HG03103 (cell line): Measurements from ENCODE around the gene DOCK7.

Experiments used
- ATAC-seq: cut with Tn5 transposase; IDR thresholded peaks from one replicate; pipeline ENCODE4 v1.9.1; 2021; ENCODE audit warnings: low read depth; ENCODE audit not compliant: unreplicated experiment

Gene DOCK7

DNA sequence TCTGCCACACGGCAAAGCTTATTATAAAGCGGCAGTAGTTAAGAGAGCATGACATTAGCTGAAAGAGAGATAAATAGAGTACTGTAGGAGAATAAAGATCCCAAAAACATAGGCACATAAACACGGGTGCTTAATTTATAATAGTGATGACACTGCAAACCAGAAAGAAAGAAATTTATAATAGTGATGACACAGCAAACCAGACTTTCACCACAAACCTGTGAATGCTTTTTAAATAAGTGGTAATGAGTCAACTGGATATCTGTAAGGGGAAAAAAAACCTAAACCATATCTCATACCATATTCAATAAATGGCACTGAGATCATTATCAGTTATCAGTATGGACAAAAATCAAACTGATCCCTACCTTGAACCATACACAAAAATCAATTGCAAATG is 225.8 kb downstream of the DOCK7 start:
- ATAC-seq = no peak

DNA sequence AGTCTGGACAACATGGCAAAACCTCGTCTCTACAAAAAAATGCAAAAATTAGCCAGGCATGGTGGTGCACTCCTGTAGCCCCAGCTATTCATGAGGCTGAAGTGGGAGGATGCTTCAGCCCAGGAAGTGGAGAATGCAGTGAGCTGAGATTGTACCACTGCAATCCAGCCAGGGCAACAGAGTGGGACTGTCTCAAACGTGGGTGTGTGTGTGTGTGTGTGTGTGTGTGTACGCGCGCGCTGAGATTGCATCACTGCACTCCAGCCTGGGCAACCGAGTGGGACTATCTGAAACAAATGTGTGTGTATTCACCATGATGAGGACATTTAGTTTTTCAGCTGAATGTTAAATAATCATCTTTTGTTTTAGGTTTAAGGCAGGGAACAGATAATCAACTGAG is 230.2 kb downstream of the DOCK7 start:
- ATAC-seq = no peak

DNA sequence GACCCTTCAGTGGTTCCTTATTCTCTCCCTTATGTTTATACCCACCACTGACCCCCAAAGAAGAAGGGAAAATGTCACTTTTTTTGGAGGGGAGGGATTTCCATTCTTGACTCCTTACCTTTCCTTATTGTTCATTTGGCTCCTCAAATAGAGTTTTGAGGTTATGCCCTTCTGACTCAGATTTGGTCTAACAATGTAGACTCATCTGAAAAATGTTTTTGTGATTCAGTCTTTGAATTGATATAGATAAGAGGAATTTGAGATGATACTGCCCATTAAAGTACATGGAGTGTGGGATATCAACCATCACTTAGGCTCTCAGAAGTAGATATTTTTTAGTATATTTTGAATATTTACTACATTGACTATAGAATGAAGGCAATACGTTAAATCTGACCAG is 235.2 kb downstream of the DOCK7 start:
- ATAC-seq = no peak

DNA sequence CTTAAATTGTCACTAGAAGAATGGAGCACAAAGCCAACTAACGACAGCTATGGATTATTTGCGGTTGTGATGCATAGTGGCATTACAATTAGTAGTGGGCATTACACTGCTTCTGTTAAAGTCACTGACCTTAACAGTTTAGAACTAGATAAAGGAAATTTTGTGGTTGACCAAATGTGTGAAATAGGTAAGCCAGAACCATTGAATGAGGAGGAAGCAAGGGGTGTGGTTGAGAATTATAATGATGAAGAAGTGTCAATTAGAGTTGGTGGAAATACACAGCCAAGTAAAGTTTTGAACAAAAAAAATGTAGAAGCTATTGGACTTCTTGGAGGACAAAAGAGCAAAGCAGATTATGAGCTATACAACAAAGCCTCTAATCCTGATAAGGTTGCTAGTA is 237.9 kb downstream of the DOCK7 start:
- no peak for ATAC-seq

DNA sequence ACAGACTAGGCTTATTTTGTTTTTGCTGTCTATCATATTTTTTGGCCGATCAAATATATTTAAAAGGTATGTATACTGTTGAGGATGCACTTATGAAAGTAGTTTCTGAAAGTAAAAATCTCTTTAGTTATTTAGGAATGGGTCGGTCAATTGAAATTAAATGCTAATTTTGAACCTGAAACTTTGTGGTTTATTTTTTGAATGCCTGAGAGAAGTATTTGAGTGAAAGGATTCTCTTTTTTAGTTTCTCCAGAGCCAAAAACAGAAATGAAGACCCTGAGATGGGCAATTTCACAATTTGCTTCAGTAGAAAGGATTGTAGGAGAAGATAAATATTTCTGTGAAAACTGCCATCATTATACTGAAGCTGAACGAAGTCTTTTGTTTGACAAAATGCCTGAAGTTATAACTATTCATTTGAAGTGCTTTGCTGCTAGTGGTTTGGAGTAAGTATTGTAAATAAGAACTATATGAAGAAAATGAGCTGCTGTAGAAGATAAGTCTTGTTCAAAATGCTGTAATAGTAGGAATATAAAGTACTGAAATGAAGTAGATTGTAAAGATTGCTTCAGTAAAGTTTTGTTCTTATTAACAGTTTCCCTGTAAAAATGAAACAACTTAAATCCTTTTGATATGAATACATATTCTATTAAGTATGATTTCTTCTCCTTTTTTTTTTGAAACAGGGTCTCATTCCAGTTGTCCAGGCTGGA is 239.8 kb downstream of the DOCK7 start:
- no peak for ATAC-seq

DNA sequence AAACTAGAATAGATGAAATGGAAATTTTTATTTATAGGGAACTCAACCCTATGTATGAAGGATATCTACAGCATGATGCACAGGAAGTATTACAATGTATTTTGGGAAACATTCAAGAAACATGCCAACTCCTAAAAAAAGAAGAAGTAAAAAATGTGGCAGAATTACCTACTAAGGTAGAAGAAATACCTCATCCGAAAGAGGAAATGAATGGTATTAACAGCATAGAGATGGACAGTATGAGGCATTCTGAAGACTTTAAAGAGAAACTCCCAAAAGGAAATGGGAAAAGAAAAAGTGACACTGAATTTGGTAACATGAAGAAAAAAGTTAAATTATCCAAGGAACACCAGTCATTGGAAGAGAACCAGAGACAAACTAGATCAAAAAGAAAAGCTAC is 243.5 kb downstream of the DOCK7 start:
- no peak for ATAC-seq

DNA sequence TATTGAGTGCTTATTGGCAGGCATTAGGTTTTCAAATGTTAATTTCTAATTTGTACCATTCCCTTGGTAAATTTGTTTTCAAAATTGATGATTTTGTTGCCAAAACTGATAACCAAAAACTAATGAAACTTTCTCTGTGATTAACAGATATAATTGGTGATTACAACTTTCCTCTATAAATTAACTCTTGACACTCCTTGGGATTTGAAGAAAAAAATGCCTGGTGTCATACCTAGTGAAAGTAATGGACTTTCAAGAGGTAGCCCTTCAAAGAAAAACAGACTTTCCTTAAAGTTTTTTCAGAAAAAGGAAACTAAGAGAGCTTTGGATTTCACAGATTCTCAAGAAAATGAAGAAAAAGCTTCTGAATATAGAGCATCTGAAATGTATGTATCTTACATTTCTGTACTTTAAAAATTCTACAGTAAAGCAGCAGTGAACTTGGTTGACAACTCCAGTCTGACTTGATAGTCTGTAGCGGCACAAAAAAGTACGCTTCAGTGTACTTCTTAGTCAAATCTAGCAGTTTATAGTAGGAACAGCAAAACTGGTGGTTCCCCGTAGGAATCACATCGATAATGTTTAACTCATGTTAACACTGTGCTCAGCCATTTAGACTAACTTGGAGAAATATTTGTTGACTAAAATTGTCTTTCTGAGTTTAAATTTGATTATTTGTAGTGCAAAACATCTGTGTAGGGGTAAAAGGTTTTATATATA is 248.4 kb downstream of the DOCK7 start:
- peak; percentile 27 for ATAC-seq

DNA sequence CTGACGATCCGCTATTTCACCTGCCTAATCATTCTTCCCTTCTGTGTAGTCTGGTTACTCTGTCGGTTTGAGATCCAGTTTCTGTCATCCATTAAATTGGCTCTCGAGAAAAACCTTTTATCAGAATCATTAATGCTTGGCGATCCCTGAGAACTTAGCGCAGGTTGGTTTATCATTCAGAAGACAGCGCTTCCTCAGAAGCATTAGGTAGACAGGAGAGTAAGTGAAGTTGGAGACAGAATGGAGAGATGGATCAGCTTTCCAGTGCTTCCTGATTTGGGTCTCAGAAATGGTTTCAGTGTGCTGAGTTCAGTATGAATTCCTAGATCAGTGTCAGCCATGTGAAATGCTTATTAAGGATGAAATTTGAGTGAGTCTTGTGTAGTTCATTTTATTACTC is 250.0 kb downstream of the DOCK7 start:
- ATAC-seq = no peak

DNA sequence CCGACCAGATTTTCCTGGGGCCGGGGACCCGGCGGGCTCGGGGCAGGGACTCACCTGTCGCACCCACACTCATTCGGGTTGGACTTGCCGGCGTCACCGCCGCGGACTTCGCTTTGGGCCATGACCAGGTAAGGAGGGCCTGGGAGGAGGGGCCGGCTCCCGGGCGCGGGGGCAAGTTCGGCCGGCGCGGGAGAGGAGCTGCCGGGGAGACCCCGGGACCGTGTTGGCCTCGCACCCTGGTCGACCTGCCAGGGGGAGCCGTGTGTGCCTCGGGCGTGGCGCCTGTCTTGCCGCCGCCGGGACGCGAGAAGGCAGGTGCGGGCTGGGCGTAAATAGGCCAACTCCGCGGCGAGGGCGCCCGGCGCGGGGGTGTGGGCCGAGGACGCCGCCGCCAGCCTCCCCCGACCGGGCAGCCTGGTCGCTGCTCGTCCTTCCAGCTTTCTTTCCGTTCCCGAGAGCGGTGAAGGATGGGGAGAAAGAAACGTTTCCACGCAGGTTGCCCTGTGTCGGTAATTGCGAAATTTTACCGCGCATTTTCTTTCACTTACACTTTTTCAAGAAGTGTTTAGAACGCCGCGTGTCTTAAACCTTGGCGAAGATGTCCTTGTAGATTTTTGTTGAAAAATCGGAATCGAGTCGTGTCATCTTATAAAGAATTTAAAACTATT is 250.8 kb downstream of the DOCK7 start:
- no peak for ATAC-seq

DNA sequence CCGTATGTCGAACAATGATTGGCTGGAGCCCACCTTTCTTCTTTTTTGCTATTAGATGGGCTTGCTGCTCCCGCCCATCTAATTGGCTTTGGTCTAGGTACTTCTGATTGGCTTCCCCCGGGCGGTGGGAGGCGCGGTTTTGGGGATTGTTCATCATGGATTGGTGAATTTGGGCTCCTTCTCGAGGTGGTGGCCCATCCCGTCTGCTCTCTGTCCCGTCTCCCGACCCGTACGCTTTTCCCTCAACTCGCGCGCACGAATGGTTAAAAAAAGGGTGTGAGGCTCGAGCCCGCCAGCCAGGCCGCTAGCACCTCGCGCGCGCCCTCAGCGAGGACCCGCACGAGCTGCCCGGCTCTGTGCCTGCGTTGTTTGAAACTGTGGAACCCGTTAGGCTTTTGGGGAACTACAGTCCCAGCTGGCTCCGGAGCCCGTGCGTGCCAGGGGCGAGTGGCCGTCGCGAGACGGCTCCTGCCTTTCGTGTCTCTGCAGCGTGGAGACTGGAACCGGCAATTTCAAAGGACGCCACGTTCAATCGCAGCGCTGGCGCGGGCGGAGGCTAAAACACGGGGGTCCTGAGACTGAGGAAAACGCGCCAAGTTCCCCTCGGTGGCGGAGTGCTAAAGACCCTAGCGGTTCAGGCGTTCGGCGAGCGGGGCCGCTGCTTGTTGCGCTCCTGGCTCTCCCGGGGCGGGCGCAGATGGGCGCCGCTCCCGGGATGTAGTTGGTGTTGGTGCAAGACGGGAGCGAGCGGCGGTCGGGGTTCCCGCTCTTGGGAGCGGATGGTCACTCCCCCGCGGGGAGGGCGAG is 251.5 kb downstream of the DOCK7 start, which contains the start of gene USP1:
Gene USP1 (plus strand): TSS at position 584 of the 807 bp plus-strand sequence. CDS start 2,819 bp downstream, outside the sequence.
- peak; percentile 66 for ATAC-seq

DNA sequence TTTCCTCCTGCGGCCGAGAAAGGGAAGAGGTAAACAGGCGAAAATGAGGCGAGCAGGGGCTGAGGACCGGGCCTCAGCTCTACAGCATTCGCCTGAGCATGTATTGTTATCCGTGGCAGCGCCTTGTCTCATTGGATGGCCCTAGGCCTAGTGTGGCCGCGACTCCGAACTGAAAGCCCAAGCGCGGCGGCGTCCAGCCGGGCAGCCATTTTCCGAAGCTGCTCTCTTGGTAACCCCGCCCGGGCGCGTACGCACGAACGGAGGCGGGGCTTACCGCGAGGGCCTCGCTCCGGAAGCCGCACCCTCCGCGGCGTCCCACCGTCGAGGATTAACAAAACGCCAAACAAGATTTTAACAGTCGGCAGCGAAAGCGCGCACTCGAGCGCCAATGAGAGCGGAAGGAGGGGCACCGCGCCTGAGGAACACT is 252.1 kb downstream of the DOCK7 start:
- peak; percentile 60 for ATAC-seq

DNA sequence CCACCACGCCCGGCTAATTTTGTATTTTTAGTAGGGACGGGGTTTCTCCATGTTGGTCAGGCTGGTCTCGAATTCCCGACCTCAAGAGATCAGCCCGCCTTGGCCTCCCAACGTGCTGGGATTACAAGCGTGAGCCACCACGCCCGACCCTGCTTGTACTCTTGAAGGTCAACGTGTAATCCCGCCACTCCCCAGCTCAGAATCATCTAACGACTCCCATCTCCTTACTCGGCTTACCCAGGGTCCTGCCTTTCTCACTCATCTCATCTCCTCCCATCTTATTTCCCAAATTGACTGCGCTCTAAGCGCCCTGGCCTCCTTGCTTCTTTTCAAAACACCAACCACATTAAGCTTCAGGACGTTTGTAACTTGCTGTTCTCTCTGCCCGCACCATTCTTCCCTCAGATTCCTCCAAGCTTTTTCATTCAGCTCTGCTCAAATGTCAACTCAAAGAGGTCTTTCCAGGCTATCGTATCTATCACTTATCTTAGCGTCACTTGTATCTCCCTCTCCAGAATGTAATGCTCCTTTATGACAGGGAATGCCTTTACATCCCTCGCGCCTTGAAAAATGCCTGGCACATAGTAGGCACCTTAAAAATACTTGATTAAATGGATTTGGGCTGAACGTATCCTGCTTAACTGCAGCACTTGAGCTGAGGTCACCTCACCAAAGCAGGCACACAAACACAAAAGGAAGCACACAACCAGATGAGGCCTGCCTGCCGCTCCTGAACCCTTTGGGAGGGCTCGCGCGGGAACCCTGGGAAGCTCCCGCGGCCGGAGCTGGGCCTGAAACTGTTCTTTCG is 252.8 kb downstream of the DOCK7 start:
- no peak for ATAC-seq

DNA sequence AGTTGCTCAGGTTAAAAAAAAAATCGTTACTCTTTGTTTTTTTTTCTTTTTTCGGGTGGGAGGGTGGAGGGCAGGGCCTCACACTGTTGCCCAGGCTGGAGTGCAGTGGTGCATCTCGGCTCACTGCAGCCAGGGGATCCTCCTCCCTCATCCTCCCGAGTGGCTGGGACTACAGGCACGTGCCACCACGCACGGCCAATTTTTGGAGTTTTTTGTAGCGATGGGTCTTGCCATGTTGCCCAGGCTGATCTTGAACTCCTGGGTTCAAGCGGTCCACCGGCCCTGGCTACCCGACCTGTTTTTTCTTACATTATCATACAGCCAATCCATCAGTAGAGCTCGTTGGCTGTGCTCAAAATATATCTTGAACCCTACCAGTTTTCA is 253.6 kb downstream of the DOCK7 start:
- no peak for ATAC-seq

DNA sequence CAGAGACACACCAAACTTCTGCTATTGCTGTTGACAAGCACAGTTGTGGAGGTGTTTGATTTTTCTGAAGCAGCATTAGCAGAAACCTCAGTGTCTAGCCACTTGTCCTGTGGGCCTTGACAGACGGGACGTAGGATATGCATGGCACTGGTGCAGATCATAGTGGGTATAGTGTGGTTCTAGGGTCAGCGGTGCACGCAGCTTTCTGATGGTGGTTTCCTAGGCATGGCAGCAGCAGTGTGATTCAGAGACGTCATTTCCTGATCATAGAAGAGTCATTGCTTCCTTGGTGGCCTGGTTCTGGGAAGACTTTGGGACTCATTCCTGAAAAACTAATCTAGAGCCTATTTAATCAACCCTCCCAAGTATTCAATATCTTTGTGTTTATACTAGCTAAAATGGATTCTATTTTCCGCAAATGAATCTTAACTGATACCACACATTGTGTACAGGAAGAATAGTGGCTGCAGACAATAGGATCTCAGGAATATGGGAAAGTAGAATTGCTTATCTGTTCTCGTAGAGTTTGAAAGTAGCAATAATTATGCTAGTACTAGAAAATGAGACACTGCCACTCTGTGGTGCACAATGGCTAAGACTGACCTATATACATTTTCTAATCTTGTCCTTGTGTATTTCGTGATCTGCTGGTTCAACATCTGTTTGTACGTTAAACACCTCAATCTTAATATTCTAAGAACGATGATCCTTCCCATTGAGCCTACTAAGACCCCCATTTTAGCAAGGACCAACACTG is 254.1 kb downstream of the DOCK7 start:
- ATAC-seq = no peak

DNA sequence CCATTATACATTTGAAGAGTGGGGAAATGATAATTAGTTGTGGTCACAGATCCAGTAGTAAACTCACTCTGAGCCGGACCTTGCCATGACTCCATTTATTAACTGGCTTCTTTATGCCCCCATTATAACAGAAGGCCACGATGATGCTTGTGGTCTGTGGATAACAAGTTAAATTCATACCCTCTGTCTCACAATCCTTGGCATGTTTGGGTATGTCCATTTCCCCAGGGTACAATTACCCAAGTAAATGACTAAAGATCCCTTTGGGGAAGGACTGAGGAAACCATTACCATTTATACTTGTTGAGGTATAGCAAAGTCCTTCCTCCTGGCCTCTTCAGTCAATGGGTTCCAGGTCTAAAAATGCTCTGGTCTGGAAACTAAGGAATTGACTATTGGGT is 258.6 kb downstream of the DOCK7 start:
- no peak for ATAC-seq

DNA sequence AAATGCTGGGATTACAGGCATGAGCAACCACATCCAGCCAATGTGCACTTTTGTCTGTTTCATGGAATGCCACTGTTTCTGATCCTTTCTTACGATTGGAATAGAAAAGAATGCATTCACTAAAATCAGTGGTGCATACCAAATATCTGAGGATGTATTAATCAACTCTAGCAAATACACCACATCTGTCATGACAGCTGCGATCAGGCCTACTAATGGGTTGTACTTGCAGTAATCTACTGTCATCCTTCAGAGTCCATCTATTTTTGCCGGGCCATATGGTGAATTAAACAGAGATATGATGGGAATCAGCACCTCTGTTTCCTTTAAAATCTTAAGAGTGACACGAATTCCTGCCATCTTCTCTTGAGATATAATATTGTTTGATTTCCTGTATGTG is 259.8 kb downstream of the DOCK7 start:
- ATAC-seq = no peak

DNA sequence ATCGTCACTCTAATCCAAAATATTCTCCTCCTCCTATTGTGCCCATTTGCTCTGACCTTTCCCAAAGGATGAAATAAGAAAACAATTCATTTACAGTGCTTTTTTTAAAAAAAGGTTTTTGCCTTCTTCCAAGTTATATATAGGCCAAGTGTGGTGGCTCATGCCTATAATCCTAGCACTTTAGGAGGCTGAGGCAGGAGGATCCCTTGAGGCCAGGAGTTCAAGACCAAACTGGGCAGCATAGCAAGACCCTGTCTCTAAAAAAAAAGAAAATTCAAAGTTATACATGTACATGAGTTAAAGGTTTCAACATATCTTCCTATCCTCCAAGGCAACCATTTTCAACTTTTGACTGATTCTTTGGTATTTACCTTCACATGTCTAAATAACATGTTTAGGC is 261.4 kb downstream of the DOCK7 start:
- ATAC-seq = no peak

DNA sequence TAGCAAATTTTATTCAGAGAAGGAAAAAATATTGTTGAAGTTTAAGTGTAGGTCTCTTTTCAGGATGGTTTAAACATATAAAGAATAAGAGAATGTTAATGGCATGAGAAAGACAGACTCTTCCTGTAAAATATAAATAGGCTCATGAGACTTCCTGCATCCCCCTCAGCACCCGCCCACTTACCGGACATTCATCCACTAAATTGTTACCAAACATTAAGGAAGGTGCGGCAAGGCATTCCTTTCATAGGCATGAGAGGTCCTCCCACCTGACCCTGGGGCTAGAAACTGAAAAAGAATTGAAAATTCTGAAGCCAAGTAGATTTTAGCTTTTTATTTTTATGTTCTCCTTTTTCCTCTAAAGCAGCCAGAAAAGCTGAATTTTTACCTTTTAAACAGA is 261.9 kb downstream of the DOCK7 start:
- ATAC-seq = no peak

DNA sequence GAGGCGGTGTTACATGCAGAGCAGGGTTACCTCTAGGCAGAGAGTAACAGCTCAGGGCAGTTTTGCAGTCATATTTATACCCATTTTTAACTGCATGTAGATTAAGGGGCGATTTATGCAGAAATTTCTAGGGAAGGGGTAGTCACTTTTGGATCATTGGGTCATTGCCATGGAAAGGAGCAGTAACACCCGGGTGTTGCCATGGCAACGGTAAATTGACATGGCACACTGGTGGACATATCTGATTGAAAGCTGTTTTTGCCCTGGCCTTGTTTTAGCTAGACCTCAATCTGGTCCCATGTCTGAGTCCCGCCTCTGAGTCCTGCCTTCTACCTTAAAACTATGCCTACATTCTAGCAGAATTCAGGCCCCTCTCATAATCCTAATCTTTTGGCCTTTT is 263.1 kb downstream of the DOCK7 start:
- ATAC-seq = no peak
